Activated CD8-positive, alpha-beta memory T cell treated with anti-CD3 and anti-CD28 coated beads for 1 hour (primary cell): ENCODE measurements around the gene NOS1AP.
"Not testable (repeated sequence)": the region's sequence is repeated elsewhere in the genome, so short reads cannot be mapped to it uniquely, and the experiment has no call there.

Source experiments
- DNase-seq, 2 donors: peaks; one replicate each; pipeline ENCODE4 v3.0.0-alpha.2; 2020; ENCODE audit warnings: low read depth in 1 of 2; ENCODE audit errors: extremely low read depth in 1 of 2

Gene NOS1AP

GRCh38 chr1:162161916-162162550 is 92.5 kb downstream of the NOS1AP start:
- no peak for DNase-seq

- no peak for DNase-seq
Observed at GRCh38 chr1:162165528-162165927, 96.0 kb downstream of the NOS1AP start.

DNA sequence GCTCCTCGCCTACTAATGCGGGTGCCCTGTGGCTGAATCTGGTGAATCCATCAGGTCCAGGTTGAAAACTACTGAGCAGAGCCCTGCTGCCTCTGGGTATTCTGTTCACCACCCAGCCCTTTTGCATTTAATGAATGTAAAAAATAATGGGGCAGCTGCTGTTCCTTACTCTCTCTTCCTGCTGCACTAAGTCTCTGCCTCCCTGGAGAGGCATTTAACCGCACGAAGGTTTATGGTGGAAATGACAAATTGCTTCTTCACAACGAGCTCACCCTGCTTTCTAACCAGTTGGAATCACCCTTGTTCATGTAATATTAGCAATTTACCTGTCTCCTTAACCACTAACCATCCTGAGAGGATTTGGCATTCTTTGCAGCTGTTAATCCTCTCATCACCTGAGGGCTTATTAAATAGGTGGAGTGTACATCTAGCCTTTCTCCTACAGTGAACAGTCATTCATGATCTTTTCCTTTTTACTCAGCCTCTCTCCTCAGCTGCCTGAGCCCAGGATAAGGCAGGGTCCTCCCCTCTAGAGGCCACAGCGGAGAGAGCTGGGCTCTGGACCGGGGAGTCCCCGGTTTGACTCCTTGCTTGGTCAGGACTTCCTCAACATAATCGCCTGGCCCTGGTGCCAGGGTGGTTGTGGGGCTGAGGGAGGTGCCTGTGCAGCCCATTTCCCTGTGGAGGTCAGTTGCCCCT is 97.6 kb downstream of the NOS1AP start:
- no peak for DNase-seq

DNA sequence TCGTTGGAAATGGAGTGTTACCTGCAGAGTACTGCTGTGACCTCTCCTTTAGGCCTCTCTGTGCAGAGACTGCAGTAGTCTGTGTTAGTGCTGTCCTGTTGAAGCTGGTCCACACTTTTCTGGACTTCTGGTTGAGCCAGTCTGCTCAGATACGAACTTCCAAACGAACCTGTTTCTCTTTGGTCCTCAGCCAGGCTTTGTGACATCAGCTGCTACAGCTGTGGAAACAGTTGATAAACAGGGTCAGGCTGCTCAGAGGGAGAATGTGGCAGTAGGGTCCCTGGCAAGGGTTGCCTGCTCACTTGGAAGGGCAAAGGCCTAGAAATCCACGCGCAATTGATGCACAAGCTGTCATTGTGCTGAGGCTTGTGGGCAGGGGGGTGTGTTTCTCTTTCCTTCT is 98.8 kb downstream of the NOS1AP start:
- DNase-seq = no peak

DNA sequence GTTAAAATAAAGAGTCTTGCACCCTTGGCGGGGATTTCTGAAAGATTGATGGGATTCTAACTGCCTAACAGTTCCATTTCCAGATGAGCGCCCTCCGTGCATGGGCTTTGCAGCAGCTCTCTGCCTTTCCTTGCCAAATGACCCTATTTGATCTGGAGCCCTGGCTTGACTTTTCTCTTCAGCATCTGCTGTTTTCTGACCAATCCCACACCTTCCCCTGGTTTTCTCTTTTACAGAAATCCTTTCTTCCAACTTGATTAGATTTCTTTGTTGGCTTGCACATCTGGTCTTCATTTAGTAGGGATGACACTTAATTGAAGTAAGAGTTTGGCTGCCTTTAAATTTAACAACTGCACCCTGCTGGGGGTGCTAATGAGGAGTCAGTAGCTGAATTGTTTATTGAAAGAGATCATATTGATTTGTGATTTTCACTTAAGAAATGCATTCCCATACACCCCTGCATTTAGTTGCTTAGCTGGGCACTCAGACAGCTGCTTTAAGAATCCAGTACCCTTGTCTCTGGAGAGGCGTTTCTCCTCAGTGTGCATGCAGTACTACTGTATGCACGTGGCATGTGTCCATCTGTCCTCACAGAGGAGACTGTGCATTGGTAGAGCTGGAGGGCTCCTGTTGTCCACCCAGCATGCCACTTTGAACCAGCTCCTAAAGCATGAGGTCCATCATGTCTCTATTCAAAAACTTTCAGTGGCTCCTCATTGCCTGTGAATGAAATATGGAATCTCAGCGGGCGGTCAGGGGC is 99.7 kb downstream of the NOS1AP start:
- DNase-seq = no peak

- no peak for DNase-seq
Observed at GRCh38 chr1:162171111-162171510, 101.6 kb downstream of the NOS1AP start.

DNA sequence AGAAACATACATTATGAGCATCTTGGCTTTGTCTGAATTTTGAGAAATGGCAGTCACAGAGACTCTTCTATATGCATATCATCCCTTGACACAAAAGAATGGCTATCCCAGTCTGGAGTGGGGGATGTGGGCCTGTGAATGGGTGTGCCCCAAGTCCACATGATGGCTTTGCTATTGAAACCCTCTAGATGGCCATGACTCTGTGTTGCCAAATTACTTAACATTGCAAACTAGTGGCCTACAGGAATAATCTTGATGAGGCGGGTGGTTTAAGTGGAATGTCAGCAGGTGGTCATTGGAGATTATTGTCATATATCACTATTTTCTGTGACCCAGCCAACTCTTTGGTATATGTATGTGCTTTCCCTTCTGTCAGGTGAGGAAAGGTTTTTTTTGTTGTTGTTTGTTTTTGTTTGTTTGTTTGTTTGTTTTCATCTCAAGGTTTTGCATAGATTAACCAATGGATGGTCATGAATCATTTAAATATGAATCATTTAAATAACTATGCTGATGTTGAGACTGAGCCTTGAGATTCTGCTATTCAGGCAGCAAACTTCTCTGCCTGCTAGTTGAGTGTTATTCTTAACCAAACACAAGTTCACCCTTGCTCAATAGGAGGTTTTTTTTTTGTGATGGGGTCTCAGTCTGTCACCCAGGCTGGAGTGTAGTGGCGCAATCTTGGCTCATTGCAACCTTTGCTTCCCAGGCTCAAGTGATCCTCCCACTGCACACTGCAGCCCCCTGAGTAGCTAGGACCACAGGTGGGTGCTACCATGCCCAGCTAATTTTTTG is 103.0 kb downstream of the NOS1AP start:
- no peak for DNase-seq

DNA sequence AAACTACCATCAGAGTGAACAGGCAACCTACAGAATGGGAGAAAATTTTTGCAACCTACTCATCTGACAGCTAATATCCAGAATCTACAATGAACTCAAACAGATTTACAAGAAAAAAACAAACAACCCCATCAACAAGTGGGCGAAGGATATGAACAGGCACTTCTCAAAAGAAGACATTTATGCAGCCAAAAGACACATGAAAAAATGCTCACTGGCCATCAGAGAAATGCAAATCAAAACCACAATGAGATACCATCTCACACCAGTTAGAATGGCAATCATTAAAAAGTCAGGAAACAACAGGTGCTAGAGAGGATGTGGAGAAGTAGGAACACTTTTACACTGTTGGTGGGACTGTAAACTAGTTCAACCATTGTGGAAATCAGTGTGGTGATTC is 104.1 kb downstream of the NOS1AP start:
- not testable (repeated sequence) for DNase-seq

- DNase-seq = not testable (repeated sequence)
Observed at GRCh38 chr1:162174027-162174426, 104.5 kb downstream of the NOS1AP start.

- no peak for DNase-seq
Observed at GRCh38 chr1:162175379-162176081, 106.0 kb downstream of the NOS1AP start.

GRCh38 chr1:162177126-162177525 is 107.6 kb downstream of the NOS1AP start:
- no peak for DNase-seq

DNA sequence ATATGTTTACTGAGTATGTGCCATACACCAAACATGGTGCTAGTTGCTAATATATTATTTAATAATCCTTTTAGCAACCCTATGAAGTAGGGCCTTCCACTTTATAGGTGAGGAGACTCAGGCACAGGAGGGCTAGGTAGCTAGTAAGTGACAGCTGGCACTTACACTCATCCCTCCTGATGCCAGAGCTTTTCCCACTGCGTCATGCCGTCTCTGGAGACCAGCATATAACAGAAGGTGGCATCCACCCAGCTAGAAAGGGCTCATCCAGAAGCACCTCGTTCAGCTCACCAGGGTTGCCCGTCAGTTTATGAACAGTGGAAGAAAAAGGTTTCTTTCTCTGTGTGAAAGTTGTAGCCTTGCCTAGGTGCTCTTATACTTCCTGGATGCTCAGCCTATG is 108.9 kb downstream of the NOS1AP start:
- no peak for DNase-seq

DNA sequence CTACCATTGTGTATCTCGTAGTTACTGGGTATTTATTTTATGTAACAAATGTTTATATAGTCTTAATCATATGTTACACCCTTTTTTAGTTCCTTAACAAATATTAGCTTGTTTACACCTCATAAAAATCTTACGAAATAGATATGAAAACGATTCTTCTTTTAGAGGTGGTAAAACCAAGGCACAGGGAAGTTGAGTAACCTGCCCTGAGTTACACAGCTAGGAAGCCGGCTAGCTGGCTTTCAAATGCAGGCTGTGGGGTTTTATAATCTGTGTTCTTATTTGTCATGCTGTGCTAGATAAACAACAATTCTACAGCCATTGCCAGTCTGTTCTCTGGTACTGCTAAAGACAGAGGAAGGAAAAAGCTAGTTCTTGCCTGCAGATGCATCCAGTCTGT is 109.6 kb downstream of the NOS1AP start:
- no peak for DNase-seq

- DNase-seq = no peak
Observed at GRCh38 chr1:162180813-162181212, 111.3 kb downstream of the NOS1AP start.

- DNase-seq = no peak
Observed at GRCh38 chr1:162182090-162182489, 112.6 kb downstream of the NOS1AP start.

- DNase-seq = no peak
Observed at GRCh38 chr1:162185314-162186025, 116.0 kb downstream of the NOS1AP start.

- DNase-seq = no peak
Observed at GRCh38 chr1:162186026-162186374, 116.5 kb downstream of the NOS1AP start.

DNA sequence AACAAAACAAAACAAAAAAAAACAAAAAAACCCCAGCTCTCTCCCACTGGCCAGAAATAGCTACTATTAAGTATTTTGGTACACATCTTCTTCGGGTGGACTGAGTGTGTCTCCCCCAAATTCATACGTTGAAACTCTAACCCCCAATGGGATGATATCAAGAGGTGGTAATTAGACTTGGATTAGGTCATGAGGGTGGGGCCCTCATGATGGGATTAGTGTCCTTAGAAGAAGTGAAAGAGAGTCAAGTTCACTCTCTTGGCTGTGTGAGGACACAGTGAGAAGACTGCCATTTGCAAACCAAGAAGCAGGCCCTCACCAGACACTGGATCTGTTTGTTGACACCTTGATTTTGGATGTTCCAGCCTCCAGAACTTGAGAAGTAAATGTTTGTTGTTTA is 116.9 kb downstream of the NOS1AP start:
- no peak for DNase-seq

GRCh38 chr1:162187687-162188276 is 118.3 kb downstream of the NOS1AP start:
- DNase-seq = no peak

DNA sequence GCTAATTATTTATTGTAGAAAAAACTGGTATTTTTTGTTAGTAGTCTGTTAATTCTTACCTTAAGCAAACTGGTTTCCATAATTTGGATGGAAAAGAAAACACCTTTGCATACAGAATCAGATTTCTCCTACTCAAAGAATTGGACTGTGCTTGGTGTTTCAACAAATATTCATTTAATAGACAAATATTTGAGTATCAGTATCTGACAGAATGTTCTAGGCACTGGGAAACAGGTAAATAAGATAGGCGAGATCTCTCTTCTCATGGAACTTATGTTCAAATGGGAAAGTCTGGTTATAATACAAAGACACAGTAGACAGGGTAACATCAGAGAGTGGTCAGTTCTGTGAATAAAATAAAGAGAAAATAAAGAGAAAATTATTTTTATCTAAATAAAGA is 119.9 kb downstream of the NOS1AP start:
- DNase-seq = no peak
